Neural progenitor cell (in vitro differentiated cells): ENCODE measurements around the gene PDE6A.

Experiments
- CTCF ChIP-seq: fragments of 200-600 bp; sonication (generic); IDR thresholded peaks from 2 replicates; pipeline ENCODE4 v1.5.1; 2017; ENCODE audit warnings: antibody characterized with exemption, mild to moderate bottlenecking
- EZH2 ChIP-seq: fragments of 200-600 bp; sonication (generic); IDR thresholded peaks from 2 replicates; pipeline ENCODE4 v1.6.1; 2017; ENCODE audit warnings: antibody characterized with exemption, mild to moderate bottlenecking, moderate library complexity

- TF ChIP-seq CTCF (no peak), EZH2 (no peak)
Observed at GRCh38 chr5:149820012-149820411, 124.6 kb downstream of the PDE6A start.
